ENCODE results near the gene UAP1L1. TPM values are rescaled to one million over a fixed set of nuclear protein-coding genes. Genes with fewer than 3 reads are reported as not detected.
A peak's percentile ranks its signal among the peaks of the same experiment; 100 is the strongest.

The UAP1L1 gene
- total and polyA plus RNA-seq, 5 donors from 2014 or later, result 1.3 to 14.8 (median 2.1) TPM

- peaks cover 0 to 2% (median 0%) of the 10 kb centered on the region in 7 donors for H3K9me3 Mint-ChIP-seq
- peaks cover 16 to 46% (median 37%) of the 10 kb centered on the region in 4 donors for H3K4me1 Mint-ChIP-seq
- peaks cover 16% of the 10 kb centered on the region for H3K36me3 ChIP-seq (ENCODE audit: control insufficient read depth, insufficient read depth, low read length)
- H3K9me3 ChIP-seq (ENCODE audit: control insufficient read depth in 2 of 2, low read length in 2 of 2), result no peaks in the 10 kb centered on the region
- peaks cover 19% of the 10 kb centered on the region for H3K36me3 Mint-ChIP-seq
- peaks cover 31% of the 10 kb centered on the region for H3K4me1 ChIP-seq (ENCODE audit: control insufficient read depth, insufficient read depth, low read length, poor library complexity, severe bottlenecking)
- no peaks in the 10 kb centered on the region for H3K27me3 ChIP-seq (ENCODE audit: control insufficient read depth, insufficient read depth, low read length)
- ATAC-seq (ENCODE audit: low read depth in 2 of 2), result no peak
- no peak overlapping the region for H3K4me3 ChIP-seq (ENCODE audit: low read depth, low read length)
- peak overlapping the region in 3 of 4 donors; percentile 35 to 61 (median 35) for H3K4me3 Mint-ChIP-seq
- peak overlapping the region; percentile 69 to 94 (median 74) for H3K27ac Mint-ChIP-seq
- no peaks in the 10 kb centered on the region for H3K27me3 Mint-ChIP-seq
- no peak overlapping the region for H3K27ac ChIP-seq (ENCODE audit: insufficient read depth, low read length, poor library complexity, severe bottlenecking)
- DNase-seq, result no peak
Measured at GRCh38 chr9:137089232-137089947, 12.1 kb downstream of the UAP1L1 start.

DNA sequence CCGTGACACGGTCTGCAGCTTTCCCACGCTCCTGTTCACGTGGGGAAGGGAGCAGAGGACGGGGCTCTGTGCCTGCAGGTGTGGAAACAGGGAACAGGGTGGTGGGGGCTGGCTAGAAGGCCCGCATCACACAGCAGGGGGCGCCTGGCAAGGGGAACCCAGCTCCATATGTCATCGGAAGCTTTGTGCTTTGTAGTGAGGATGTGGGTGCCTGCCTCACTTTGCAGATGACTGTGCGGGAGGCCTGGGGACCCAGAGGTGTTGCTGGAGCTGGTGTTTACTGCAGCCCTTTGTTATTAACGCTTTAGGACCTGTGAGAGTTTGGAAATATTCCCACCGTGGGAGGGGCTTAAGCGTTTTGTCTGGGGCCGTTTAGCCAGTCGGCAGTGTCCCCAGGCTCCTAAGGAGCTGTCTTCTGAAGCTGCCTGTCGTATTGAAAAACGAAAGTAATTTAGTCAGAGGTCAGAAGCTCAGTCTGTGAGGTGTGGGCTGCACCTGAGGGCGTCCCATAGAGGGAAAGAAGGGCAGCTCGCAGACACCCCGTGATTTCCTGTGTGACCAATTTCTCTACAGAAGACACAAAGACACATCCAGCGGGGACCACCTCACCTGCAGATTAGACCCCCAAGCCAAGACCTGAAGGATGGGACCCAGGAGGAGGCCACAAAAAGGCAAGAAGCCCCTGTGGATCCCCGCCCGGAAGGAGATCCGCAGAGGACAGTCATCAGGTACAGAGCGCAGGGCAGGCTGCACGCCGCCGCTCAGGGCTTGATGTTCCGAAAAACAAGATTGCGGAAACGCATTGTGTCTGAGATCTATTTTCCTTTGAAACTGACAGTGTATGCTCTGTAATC lies 18.6 kb downstream of the UAP1L1 start:
- no peaks in the 10 kb centered on the region for H3K27me3 Mint-ChIP-seq
- peak overlapping the region; percentile 87 to 98 (median 92) for H3K4me3 Mint-ChIP-seq
- peak; percentile 79 to 94 (median 92) for DNase-seq
- peak; percentile 97 to 98 for ATAC-seq (ENCODE audit: low read depth in 2 of 2)
- Histone ChIP-seq H3K27me3 (ENCODE audit: control insufficient read depth, insufficient read depth, low read length) (no peaks in the 10 kb centered on the region), H3K27ac (ENCODE audit: insufficient read depth, low read length, poor library complexity, severe bottlenecking) (peak overlapping the region; percentile 95), H3K4me1 (ENCODE audit: control insufficient read depth, insufficient read depth, low read length, poor library complexity, severe bottlenecking) (peaks cover 23% of the 10 kb centered on the region), H3K4me3 (ENCODE audit: low read depth, low read length) (peak overlapping the region; percentile 85), H3K9me3 (ENCODE audit: control insufficient read depth in 2 of 2, low read length in 2 of 2) (no peaks in the 10 kb centered on the region), H3K36me3 (ENCODE audit: control insufficient read depth, insufficient read depth, low read length) (peaks cover 40% of the 10 kb centered on the region)
- H3K4me1 Mint-ChIP-seq, result peaks cover 10 to 35% (median 23%) of the 10 kb centered on the region in 4 donors
- peak overlapping the region; percentile 97 to 99 (median 99) for H3K27ac Mint-ChIP-seq
- peaks cover 27% of the 10 kb centered on the region for H3K36me3 Mint-ChIP-seq
- H3K9me3 Mint-ChIP-seq, result peaks cover 0 to 1% (median 0%) of the 10 kb centered on the region in 7 donors

DNA sequence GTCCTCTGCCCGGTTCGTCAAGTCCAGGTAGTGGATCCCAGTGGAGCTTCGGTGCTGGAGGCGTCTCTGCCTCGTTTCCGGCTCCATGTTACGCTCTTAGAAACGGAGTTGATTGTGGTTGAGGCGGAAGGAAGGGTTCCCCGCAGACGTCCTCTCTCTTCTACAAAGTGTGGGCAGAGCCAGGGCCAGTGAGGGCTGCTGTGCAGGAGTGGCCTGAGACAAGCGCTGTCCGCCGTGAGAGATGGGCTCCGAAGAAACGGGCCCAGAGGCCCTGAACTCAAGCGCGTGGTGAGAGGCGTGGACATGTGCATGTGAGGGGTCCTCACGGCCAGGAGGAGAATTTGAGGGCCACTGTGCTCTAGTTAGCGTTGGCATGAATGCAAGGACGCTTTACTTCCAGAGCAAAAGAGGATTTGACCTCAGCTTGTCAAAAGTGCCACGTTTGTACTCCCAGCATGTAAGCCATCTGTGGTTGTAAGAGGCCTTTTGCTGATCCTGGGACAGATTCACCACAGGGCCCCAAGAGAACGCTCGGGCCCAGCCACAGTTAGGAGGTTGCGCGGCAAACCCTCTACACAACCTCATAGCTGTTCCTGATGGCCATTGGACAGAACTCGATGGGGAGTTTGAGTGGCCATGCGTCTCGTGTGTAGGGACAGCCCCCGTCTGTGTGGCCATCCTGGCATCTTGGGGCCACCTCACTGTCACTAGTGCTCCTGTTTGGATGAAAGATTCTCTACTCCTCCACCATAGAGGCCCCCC lies 19.6 kb downstream of the UAP1L1 start:
- H3K4me3 ChIP-seq (ENCODE audit: low read depth, low read length), result peak overlapping the region; percentile 85
- Mint-ChIP-seq H3K27me3 (no peaks in the 10 kb centered on the region), H3K9me3 (peaks cover 0 to 1% (median 0%) of the 10 kb centered on the region in 7 donors), H3K4me3 (peak overlapping the region; percentile 87 to 98 (median 92)), H3K27ac (peak overlapping the region; percentile 97 to 99 (median 99)), H3K4me1 (peaks cover 10 to 32% (median 23%) of the 10 kb centered on the region in 4 donors), H3K36me3 (peaks cover 27% of the 10 kb centered on the region)
- peaks cover 47% of the 10 kb centered on the region for H3K36me3 ChIP-seq (ENCODE audit: control insufficient read depth, insufficient read depth, low read length)
- H3K27ac ChIP-seq (ENCODE audit: insufficient read depth, low read length, poor library complexity, severe bottlenecking), result peak overlapping the region; percentile 95
- ATAC-seq (ENCODE audit: low read depth in 2 of 2), result no peak
- peaks cover 23% of the 10 kb centered on the region for H3K4me1 ChIP-seq (ENCODE audit: control insufficient read depth, insufficient read depth, low read length, poor library complexity, severe bottlenecking)
- no peaks in the 10 kb centered on the region for H3K9me3 ChIP-seq (ENCODE audit: control insufficient read depth in 2 of 2, low read length in 2 of 2)
- no peaks in the 10 kb centered on the region for H3K27me3 ChIP-seq (ENCODE audit: control insufficient read depth, insufficient read depth, low read length)
- no peak for DNase-seq

GRCh38 chr9:137097761-137098462 lies 20.6 kb downstream of the UAP1L1 start:
- Mint-ChIP-seq H3K9me3 (peaks cover 0 to 1% (median 0%) of the 10 kb centered on the region in 7 donors), H3K4me1 (peaks cover 7 to 30% (median 19%) of the 10 kb centered on the region in 4 donors), H3K27ac (peak overlapping the region in 2 of 3 donors; percentile 36 to 99), H3K27me3 (no peaks in the 10 kb centered on the region), H3K36me3 (peaks cover 20% of the 10 kb centered on the region), H3K4me3 (peak overlapping the region in 1 of 4 donors; percentile 38)
- peak overlapping the region; percentile 95 for H3K27ac ChIP-seq (ENCODE audit: insufficient read depth, low read length, poor library complexity, severe bottlenecking)
- H3K4me1 ChIP-seq (ENCODE audit: control insufficient read depth, insufficient read depth, low read length, poor library complexity, severe bottlenecking), result peaks cover 23% of the 10 kb centered on the region
- no peaks in the 10 kb centered on the region for H3K27me3 ChIP-seq (ENCODE audit: control insufficient read depth, insufficient read depth, low read length)
- no peaks in the 10 kb centered on the region for H3K9me3 ChIP-seq (ENCODE audit: control insufficient read depth in 2 of 2, low read length in 2 of 2)
- ATAC-seq (ENCODE audit: low read depth in 2 of 2) (no peak), DNase-seq (no peak)
- no peak overlapping the region for H3K4me3 ChIP-seq (ENCODE audit: low read depth, low read length)
- H3K36me3 ChIP-seq (ENCODE audit: control insufficient read depth, insufficient read depth, low read length), result peaks cover 48% of the 10 kb centered on the region

GRCh38 chr9:137099231-137099630 lies 21.9 kb downstream of the UAP1L1 start:
- ATAC-seq (ENCODE audit: low read depth in 2 of 2) (no peak), DNase-seq (no peak)
- H3K4me1 ChIP-seq (ENCODE audit: control insufficient read depth, insufficient read depth, low read length, poor library complexity, severe bottlenecking), result peaks cover 23% of the 10 kb centered on the region
- Mint-ChIP-seq H3K27ac (peak overlapping the region in 1 of 3 donors; percentile 38), H3K4me3 (peak overlapping the region in 2 of 4 donors; percentile 56 to 71), H3K4me1 (peaks cover 5 to 30% (median 17%) of the 10 kb centered on the region in 4 donors), H3K9me3 (peaks cover 0 to 1% (median 0%) of the 10 kb centered on the region in 7 donors), H3K27me3 (no peaks in the 10 kb centered on the region), H3K36me3 (peaks cover 17% of the 10 kb centered on the region)
- H3K4me3 ChIP-seq (ENCODE audit: low read depth, low read length), result no peak overlapping the region
- H3K27me3 ChIP-seq (ENCODE audit: control insufficient read depth, insufficient read depth, low read length), result no peaks in the 10 kb centered on the region
- no peak overlapping the region for H3K27ac ChIP-seq (ENCODE audit: insufficient read depth, low read length, poor library complexity, severe bottlenecking)
- peaks cover 59% of the 10 kb centered on the region for H3K36me3 ChIP-seq (ENCODE audit: control insufficient read depth, insufficient read depth, low read length)
- no peaks in the 10 kb centered on the region for H3K9me3 ChIP-seq (ENCODE audit: control insufficient read depth in 2 of 2, low read length in 2 of 2)

GRCh38 chr9:137103206-137103999 lies 26.1 kb downstream of the UAP1L1 start:
- Mint-ChIP-seq H3K4me1 (peaks cover 0 to 6% (median 3%) of the 10 kb centered on the region in 4 donors), H3K9me3 (peaks cover 0 to 1% (median 0%) of the 10 kb centered on the region in 7 donors), H3K4me3 (no peak overlapping the region), H3K36me3 (peaks cover 15% of the 10 kb centered on the region), H3K27ac (no peak overlapping the region), H3K27me3 (no peaks in the 10 kb centered on the region)
- DNase-seq (no peak), ATAC-seq (ENCODE audit: low read depth in 2 of 2) (no peak)
- Histone ChIP-seq H3K36me3 (ENCODE audit: control insufficient read depth, insufficient read depth, low read length) (peaks cover 82% of the 10 kb centered on the region), H3K27me3 (ENCODE audit: control insufficient read depth, insufficient read depth, low read length) (no peaks in the 10 kb centered on the region), H3K27ac (ENCODE audit: insufficient read depth, low read length, poor library complexity, severe bottlenecking) (no peak overlapping the region), H3K4me3 (ENCODE audit: low read depth, low read length) (no peak overlapping the region), H3K9me3 (ENCODE audit: control insufficient read depth in 2 of 2, low read length in 2 of 2) (no peaks in the 10 kb centered on the region), H3K4me1 (ENCODE audit: control insufficient read depth, insufficient read depth, low read length, poor library complexity, severe bottlenecking) (no peaks in the 10 kb centered on the region)
